Measurements from ENCODE around the gene ASXL1.

Gene ASXL1

DNA sequence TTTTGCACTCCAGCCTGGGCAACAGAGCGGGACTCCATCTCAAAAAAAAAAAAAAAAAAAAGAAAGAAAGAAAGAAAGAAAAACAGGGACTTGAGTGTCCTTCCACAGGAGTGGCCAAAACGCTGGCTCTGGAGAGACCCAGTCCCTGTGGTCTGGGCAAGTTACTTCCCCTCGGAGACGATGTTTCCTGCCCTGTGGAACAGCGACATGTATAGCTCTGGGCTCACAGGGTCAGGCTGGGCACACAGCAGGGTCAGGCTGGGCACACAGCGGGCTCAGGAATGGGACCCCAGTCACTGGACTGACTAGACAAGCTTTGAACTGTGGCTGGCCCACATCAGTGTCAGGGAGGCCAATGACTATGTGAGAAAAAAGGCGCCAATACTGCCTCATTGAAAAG lies 110.7 kb downstream of the ASXL1 start:
- H4K20me1 ChIP-seq (ENCODE audit: insufficient read depth, low read length): no peaks in the 10 kb centered on the region
- peaks cover 9% of the 10 kb centered on the region for H3K4me1 ChIP-seq (ENCODE audit: insufficient read depth, low read length, severe bottlenecking)
- no peak overlapping the region for H3K4me3 ChIP-seq (ENCODE audit: low read depth, low read length, poor library complexity, severe bottlenecking)
- no peak overlapping the region for H3K4me2 ChIP-seq (ENCODE audit: low read length)
- H3K9ac ChIP-seq (ENCODE audit: low read length): no peak overlapping the region
- no peaks in the 10 kb centered on the region for H3K79me2 ChIP-seq (ENCODE audit: insufficient read depth, low read length)
- no peaks in the 10 kb centered on the region for H3F3A ChIP-seq (ENCODE audit: insufficient read depth, low read length)
- peaks cover 3% of the 10 kb centered on the region; the same call in 1 of the 2 replicates for H3K27me3 ChIP-seq (ENCODE audit: insufficient read depth, low read length)
- no peak overlapping the region for H3K27ac ChIP-seq (ENCODE audit: low read depth, low read length, poor library complexity, severe bottlenecking)
- H3K9me2 ChIP-seq (ENCODE audit: low read depth, low read length): no peaks in the 10 kb centered on the region
- no peak overlapping the region for H2AFZ ChIP-seq (ENCODE audit: low read length)
- no peaks in the 10 kb centered on the region for H3K9me3 ChIP-seq (ENCODE audit: low read length)
- TF ChIP-seq, protein P1, sequence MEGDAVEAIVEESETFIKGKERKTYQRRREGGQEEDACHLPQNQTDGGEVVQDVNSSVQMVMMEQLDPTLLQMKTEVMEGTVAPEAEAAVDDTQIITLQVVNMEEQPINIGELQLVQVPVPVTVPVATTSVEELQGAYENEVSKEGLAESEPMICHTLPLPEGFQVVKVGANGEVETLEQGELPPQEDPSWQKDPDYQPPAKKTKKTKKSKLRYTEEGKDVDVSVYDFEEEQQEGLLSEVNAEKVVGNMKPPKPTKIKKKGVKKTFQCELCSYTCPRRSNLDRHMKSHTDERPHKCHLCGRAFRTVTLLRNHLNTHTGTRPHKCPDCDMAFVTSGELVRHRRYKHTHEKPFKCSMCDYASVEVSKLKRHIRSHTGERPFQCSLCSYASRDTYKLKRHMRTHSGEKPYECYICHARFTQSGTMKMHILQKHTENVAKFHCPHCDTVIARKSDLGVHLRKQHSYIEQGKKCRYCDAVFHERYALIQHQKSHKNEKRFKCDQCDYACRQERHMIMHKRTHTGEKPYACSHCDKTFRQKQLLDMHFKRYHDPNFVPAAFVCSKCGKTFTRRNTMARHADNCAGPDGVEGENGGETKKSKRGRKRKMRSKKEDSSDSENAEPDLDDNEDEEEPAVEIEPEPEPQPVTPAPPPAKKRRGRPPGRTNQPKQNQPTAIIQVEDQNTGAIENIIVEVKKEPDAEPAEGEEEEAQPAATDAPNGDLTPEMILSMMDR (IDR thresholded peaks at IDR 0.05; ENCODE audit: low read length): no peak
- no peak for TF ChIP-seq EZH2 (IDR thresholded peaks at IDR 0.05; ENCODE audit: borderline replicate concordance, low read length)
- peaks cover 3% of the 10 kb centered on the region; the same call in 1 of the 2 replicates for H3K36me3 ChIP-seq (ENCODE audit: insufficient read depth, low read length)

DNA sequence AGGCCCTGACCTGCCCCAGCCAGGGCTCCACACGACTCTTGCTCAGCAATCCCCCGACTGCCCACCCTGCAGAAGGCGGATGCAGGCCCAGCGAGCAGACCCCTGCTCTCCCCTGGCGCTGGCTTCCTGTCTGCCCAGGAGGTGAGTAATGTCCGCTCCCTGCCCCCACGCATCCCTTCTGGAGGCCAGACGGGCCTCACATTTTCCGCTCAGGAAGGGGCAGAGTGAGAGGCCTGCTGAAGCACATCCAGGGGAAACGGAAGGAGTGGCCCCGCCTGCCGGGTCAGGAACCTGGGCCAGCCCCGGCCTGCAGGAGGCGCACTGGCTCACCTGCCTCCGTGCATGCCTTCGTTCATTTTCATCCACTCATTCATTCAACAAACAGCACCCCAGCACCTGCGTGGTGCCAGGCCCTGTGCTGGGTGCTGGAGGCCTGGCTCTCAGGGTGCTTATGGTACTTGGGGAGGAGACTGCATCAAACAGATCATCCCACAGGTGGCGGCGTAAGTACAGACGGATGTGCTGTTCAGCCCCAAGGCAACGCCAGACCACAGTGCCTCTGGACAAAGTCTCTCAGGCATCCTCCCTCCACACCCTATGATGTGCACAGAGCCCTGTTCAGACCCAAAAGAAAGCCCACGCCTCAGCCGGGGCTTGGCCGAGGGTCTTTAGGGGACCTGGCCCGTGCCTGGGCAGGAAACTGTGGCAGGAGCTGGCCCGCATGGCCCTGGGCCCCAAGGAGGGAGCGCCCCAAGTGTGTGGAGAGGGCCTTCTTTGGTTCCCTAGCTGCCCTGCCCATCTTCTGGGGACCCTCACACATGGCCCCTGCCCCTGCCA lies 112.1 kb downstream of the ASXL1 start:
- H3K9me3 ChIP-seq (ENCODE audit: low read length): no peaks in the 10 kb centered on the region
- peaks cover 3% of the 10 kb centered on the region; the same call in 1 of the 2 replicates for H3K36me3 ChIP-seq (ENCODE audit: insufficient read depth, low read length)
- no peak overlapping the region; the same call in 1 of the 2 replicates for H3K9ac ChIP-seq (ENCODE audit: low read length)
- H3K27ac ChIP-seq (ENCODE audit: low read depth, low read length, poor library complexity, severe bottlenecking): no peak overlapping the region
- no peak overlapping the region for H2AFZ ChIP-seq (ENCODE audit: low read length)
- no peaks in the 10 kb centered on the region for H3K9me2 ChIP-seq (ENCODE audit: low read depth, low read length)
- H3K4me1 ChIP-seq (ENCODE audit: insufficient read depth, low read length, severe bottlenecking): peaks cover 13% of the 10 kb centered on the region
- no peaks in the 10 kb centered on the region for H3K79me2 ChIP-seq (ENCODE audit: insufficient read depth, low read length)
- no peaks in the 10 kb centered on the region for H3F3A ChIP-seq (ENCODE audit: insufficient read depth, low read length)
- TF ChIP-seq, protein P1 (IDR thresholded peaks at IDR 0.05; ENCODE audit: low read length): peak; percentile 90
- no peak for TF ChIP-seq EZH2 (IDR thresholded peaks at IDR 0.05; ENCODE audit: borderline replicate concordance, low read length)
- peaks cover 3% of the 10 kb centered on the region; the same call in 1 of the 2 replicates for H3K27me3 ChIP-seq (ENCODE audit: insufficient read depth, low read length)
- peak overlapping the region; percentile 22; the same call in 1 of the 2 replicates for H3K4me2 ChIP-seq (ENCODE audit: low read length)
- no peaks in the 10 kb centered on the region for H4K20me1 ChIP-seq (ENCODE audit: insufficient read depth, low read length)
- H3K4me3 ChIP-seq (ENCODE audit: low read depth, low read length, poor library complexity, severe bottlenecking): no peak overlapping the region

- Histone ChIP-seq H4K20me1 (ENCODE audit: insufficient read depth, low read length) (no peaks in the 10 kb centered on the region), H3K27ac (ENCODE audit: low read depth, low read length, poor library complexity, severe bottlenecking) (no peak overlapping the region), H3K4me2 (ENCODE audit: low read length) (no peak overlapping the region)
Measured at GRCh38 chr20:32470940-32471339, 112.8 kb downstream of the ASXL1 start.

More at GRCh38 chr20:32470940-32471339, 112.8 kb downstream of the ASXL1 start:
- peaks cover 3% of the 10 kb centered on the region; the same call in 1 of the 2 replicates for H3K27me3 ChIP-seq (ENCODE audit: insufficient read depth, low read length)
- no peaks in the 10 kb centered on the region for H3F3A ChIP-seq (ENCODE audit: insufficient read depth, low read length)
- no peak overlapping the region for H2AFZ ChIP-seq (ENCODE audit: low read length)
- no peaks in the 10 kb centered on the region for H3K9me3 ChIP-seq (ENCODE audit: low read length)
- no peak overlapping the region for H3K4me3 ChIP-seq (ENCODE audit: low read depth, low read length, poor library complexity, severe bottlenecking)
- H3K9ac ChIP-seq (ENCODE audit: low read length): no peak overlapping the region
- TF ChIP-seq, protein P1 (IDR thresholded peaks at IDR 0.05; ENCODE audit: low read length): no peak
- no peak for TF ChIP-seq EZH2 (IDR thresholded peaks at IDR 0.05; ENCODE audit: borderline replicate concordance, low read length)
- peaks cover 3% of the 10 kb centered on the region; the same call in 1 of the 2 replicates for H3K36me3 ChIP-seq (ENCODE audit: insufficient read depth, low read length)
- H3K79me2 ChIP-seq (ENCODE audit: insufficient read depth, low read length): no peaks in the 10 kb centered on the region
- no peaks in the 10 kb centered on the region for H3K9me2 ChIP-seq (ENCODE audit: low read depth, low read length)
- H3K4me1 ChIP-seq (ENCODE audit: insufficient read depth, low read length, severe bottlenecking): peaks cover 14% of the 10 kb centered on the region
